Measurements from ENCODE around the gene SPIN2A. TPM values are rescaled to one million over a fixed set of nuclear protein-coding genes. Genes with fewer than 3 reads are reported as not detected.
"Not testable (repeated sequence)": the region's sequence is repeated elsewhere in the genome, so short reads cannot be mapped to it uniquely, and the experiment has no call there.

Gene SPIN2A
- total RNA-seq, 1 experiment from 2014 or later: 2.5 TPM

DNA sequence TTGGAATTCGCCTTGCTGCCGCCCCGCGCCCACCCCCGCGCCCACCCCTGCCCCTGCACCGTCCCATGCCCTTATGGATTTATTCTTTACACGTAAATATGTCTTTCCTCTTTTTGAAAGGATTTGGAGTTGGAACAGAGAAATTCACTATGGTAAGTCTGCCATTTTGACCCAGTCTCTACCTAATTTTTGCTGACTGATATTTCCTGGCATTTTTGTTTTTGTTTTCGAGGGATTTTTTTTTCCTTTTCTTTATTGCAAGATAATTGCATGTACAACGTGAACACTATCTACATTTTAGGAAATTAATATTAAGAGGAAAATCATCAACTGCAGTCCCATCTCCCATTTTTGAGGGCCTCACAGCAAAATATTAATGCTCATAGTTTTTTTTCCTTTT lies 15.4 kb downstream of the SPIN2A start:
- Histone ChIP-seq H3K27ac (no peak overlapping the region), H3K4me1 (replicated peaks; ENCODE audit: insufficient read depth) (no peaks in the 10 kb centered on the region), H3F3A (ENCODE audit: insufficient read depth, low read depth) (no peaks in the 10 kb centered on the region), H3K36me3 (ENCODE audit: low read depth) (no peaks in the 10 kb centered on the region), H3K4me3 (peak overlapping the region; percentile 68), H3K9me3 (ENCODE audit: insufficient read depth, low read depth) (no peaks in the 10 kb centered on the region), H4K20me1 (ENCODE audit: insufficient read depth) (no peaks in the 10 kb centered on the region), H3K27me3 (ENCODE audit: insufficient read depth, low read depth) (no peaks in the 10 kb centered on the region), H3K9me2 (ENCODE audit: insufficient read depth) (no peaks in the 10 kb centered on the region), H3K4me2 (peak overlapping the region; percentile 88), H3K79me2 (ENCODE audit: low read depth) (0 out of 2 replicates have a peak, but pooled peaks cover 9% of the 10 kb centered on the region), H2AFZ (peak overlapping the region; percentile 87)
- intact Hi-C loops (cut with micrococcal nuclease; ENCODE audit: unreplicated experiment): no loop called here
- TF ChIP-seq, protein P1, sequence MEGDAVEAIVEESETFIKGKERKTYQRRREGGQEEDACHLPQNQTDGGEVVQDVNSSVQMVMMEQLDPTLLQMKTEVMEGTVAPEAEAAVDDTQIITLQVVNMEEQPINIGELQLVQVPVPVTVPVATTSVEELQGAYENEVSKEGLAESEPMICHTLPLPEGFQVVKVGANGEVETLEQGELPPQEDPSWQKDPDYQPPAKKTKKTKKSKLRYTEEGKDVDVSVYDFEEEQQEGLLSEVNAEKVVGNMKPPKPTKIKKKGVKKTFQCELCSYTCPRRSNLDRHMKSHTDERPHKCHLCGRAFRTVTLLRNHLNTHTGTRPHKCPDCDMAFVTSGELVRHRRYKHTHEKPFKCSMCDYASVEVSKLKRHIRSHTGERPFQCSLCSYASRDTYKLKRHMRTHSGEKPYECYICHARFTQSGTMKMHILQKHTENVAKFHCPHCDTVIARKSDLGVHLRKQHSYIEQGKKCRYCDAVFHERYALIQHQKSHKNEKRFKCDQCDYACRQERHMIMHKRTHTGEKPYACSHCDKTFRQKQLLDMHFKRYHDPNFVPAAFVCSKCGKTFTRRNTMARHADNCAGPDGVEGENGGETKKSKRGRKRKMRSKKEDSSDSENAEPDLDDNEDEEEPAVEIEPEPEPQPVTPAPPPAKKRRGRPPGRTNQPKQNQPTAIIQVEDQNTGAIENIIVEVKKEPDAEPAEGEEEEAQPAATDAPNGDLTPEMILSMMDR (conservative IDR thresholded peaks at IDR 0.05): no peak
- no peak for TF ChIP-seq EZH2 (IDR thresholded peaks at IDR 0.05; ENCODE audit: low read depth)
- no TSS peak for BruUV-seq (replicated peaks)
- DNase-seq: no peak
- POLR2A ChIA-PET (ENCODE audit: unreplicated experiment): interaction anchor here (0.5 kb wide), 1 partner anchor 395 kb away, joined by 3 read pairs; no protein-coding TSS in a partner anchor
- CTCF ChIA-PET: no interaction called here

DNA sequence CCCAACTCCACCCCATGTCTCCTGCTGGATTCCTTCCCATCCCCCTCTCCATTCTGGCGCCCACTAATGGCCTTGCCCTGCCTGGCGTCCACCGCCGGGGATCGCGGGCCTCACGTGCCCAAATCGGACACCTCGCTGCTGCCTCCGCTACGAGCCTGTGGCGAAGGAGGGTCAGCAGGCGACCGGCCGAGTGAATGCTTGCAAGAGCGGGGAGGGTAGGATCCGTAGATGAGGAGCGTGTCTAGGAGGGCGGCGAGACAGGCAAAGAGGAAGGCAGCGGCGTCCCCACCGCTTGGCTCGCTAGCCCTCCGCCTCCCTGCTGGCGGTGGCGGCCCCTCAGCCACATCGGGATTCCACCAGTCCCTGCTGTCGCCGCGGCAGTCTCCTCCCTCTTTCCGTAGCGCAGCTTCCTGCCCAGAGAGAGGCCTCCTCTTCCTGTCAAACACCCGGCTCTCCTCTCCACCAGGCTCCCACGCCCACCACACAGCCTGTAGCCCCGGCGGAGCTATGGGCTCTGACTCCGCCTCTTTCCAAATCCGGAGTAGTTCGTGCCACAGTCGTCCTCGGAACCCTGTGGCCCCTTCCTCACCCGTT lies 15.9 kb downstream of the SPIN2A start, which contains the start of gene SPIN2B:
Gene SPIN2B, minus strand, starts transcription at position 387 of the 594 bp plus-strand sequence.
- H3K4me2 ChIP-seq: peak within 1 kb of the TSS; percentile 88
- H3K79me2 ChIP-seq (ENCODE audit: low read depth): 0 out of 2 replicates have a peak, but pooled peaks cover 9% of the 10 kb centered on the region
- BruUV-seq (replicated peaks): no TSS peak
- no peaks in the 10 kb centered on the region for H3F3A ChIP-seq (ENCODE audit: insufficient read depth, low read depth)
- no peaks in the 10 kb centered on the region for H3K9me2 ChIP-seq (ENCODE audit: insufficient read depth)
- DNase-seq: peak; percentile 76 to 93
- H4K20me1 ChIP-seq (ENCODE audit: insufficient read depth): no peaks in the 10 kb centered on the region
- no peak within 1 kb of the TSS for H3K27ac ChIP-seq
- peak within 1 kb of the TSS; percentile 87 for H2AFZ ChIP-seq
- TF ChIP-seq EZH2 (IDR thresholded peaks at IDR 0.05; ENCODE audit: low read depth): no peak
- TF ChIP-seq, protein P1 (conservative IDR thresholded peaks at IDR 0.05): no peak
- no peaks in the 10 kb centered on the region for H3K27me3 ChIP-seq (ENCODE audit: insufficient read depth, low read depth)
- intact Hi-C loops (cut with micrococcal nuclease; ENCODE audit: unreplicated experiment): no loop called here
- ChIA-PET CTCF (interaction anchor here (0.7 kb wide), 1 partner anchor 877 kb away, joined by 3 read pairs; no protein-coding TSS in a partner anchor), POLR2A (ENCODE audit: unreplicated experiment) (interaction anchor here (0.5 to 0.7 kb wide), 3 partner anchors 60 to 731 kb away, joined by 3 to 4 read pairs (median 3); no protein-coding TSS in a partner anchor)
- no peaks in the 10 kb centered on the region for H3K9me3 ChIP-seq (ENCODE audit: insufficient read depth, low read depth)
- H3K4me1 ChIP-seq (replicated peaks; ENCODE audit: insufficient read depth): no peaks in the 10 kb centered on the region
- H3K4me3 ChIP-seq: peak within 1 kb of the TSS; percentile 68
- no peaks in the 10 kb centered on the region for H3K36me3 ChIP-seq (ENCODE audit: low read depth)

DNA sequence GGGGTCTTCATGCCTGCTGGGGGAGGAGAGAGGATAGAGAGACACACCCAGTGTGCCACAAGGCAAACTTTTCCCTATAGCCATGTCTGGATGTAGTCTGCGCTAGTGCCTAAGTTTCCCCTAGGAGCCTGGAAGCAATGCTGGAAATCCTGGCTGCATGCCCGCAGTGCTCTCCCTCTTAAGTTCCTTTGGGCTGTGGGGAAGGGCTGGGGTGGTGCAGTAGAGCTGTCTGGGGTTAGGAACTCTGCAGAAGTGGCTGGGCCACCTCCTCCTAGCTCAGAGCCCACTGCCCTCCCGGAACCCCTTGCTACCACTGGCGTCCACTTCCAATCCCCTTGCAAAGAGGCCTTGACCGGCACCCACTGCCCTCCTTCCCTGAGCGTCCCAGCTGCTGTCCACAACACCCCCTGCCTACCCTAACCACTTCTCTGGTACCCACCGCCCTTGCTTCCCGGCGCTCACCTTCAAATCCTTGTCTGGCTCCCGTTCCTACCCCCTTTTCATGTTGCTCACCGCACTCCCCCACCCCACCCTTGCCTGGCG lies 16.5 kb downstream of the SPIN2A start:
- H3K36me3 ChIP-seq (ENCODE audit: low read depth); H3F3A ChIP-seq (ENCODE audit: insufficient read depth, low read depth); BruUV-seq (replicated peaks); intact Hi-C loops (cut with micrococcal nuclease; ENCODE audit: unreplicated experiment); H3K27me3 ChIP-seq (ENCODE audit: insufficient read depth, low read depth); H3K27ac ChIP-seq; H3K4me1 ChIP-seq (replicated peaks; ENCODE audit: insufficient read depth); DNase-seq; H3K9me2 ChIP-seq (ENCODE audit: insufficient read depth); H4K20me1 ChIP-seq (ENCODE audit: insufficient read depth); H3K79me2 ChIP-seq (ENCODE audit: low read depth); H3K9me3 ChIP-seq (ENCODE audit: insufficient read depth, low read depth): not testable (repeated sequence)
- ChIA-PET CTCF (interaction anchor here (0.7 kb wide), 1 partner anchor 877 kb away, joined by 3 read pairs; no protein-coding TSS in a partner anchor), POLR2A (ENCODE audit: unreplicated experiment) (interaction anchor here (0.7 kb wide), 1 partner anchor 730 kb away, joined by 3 read pairs; no protein-coding TSS in a partner anchor)
- peak overlapping the region; percentile 68 for H3K4me3 ChIP-seq
- peak overlapping the region; percentile 87 for H2AFZ ChIP-seq
- peak overlapping the region; percentile 88 for H3K4me2 ChIP-seq

All from PC-9 (cell line).